HG03558 (cell line): ENCODE measurements around the gene MGAT4D.
"Not testable (repeated sequence)": the region's sequence is repeated elsewhere in the genome, so short reads cannot be mapped to it uniquely, and the experiment has no call there.

ENCODE experiments used
- ATAC-seq: cut with Tn5 transposase; IDR thresholded peaks from one replicate; pipeline ENCODE4 v1.9.1; 2021; ENCODE audit warnings: moderate number of reproducible peaks; ENCODE audit not compliant: unreplicated experiment; ENCODE audit errors: extremely low read depth

The MGAT4D gene

GRCh38 chr4:140448162-140448561 lies 49.9 kb downstream of the MGAT4D start:
- ATAC-seq, result no peak

GRCh38 chr4:140444347-140444746 lies 53.7 kb downstream of the MGAT4D start:
- not testable (repeated sequence) for ATAC-seq

GRCh38 chr4:140439644-140440142 lies 58.4 kb downstream of the MGAT4D start:
- no peak for ATAC-seq

GRCh38 chr4:140427919-140428471 lies 70.1 kb downstream of the MGAT4D start:
- no peak for ATAC-seq

- peak; percentile 60 for ATAC-seq
Measured at GRCh38 chr4:140427106-140427918, 70.8 kb downstream of the MGAT4D start, which contains the start of gene CLGN. CLGN (minus strand) TSS chr4:140427648; CDS start chr4:140413078, 14,570 bp downstream.

- ATAC-seq, result no peak
Measured at GRCh38 chr4:140426610-140427105, 71.4 kb downstream of the MGAT4D start.

- no peak for ATAC-seq
Measured at GRCh38 chr4:140423106-140423505, 75.0 kb downstream of the MGAT4D start.

- not testable (repeated sequence) for ATAC-seq
Measured at GRCh38 chr4:140413130-140413969, 84.7 kb downstream of the MGAT4D start.

GRCh38 chr4:140408974-140409373 lies 89.1 kb downstream of the MGAT4D start:
- ATAC-seq, result no peak

GRCh38 chr4:140406292-140406691 lies 91.8 kb downstream of the MGAT4D start:
- no peak for ATAC-seq

- ATAC-seq, result no peak
Measured at GRCh38 chr4:140400111-140400510, 98.0 kb downstream of the MGAT4D start.

GRCh38 chr4:140395668-140396067 lies 102.4 kb downstream of the MGAT4D start:
- ATAC-seq, result no peak
